Right lobe of liver (tissue), 6 donors: ENCODE data around the gene CUL3. TPM values are rescaled to one million over a fixed set of nuclear protein-coding genes. Genes with fewer than 3 reads are reported as not detected.

Source experiments
- ATAC-seq, 4 donors: fragments of 200-7000 bp; cut with Tn5 transposase; one replicate each; pipeline ENCODE4 v1.9.1; 2020; ENCODE audit warnings: mild to moderate bottlenecking in 4 of 4, moderate library complexity in 4 of 4
- DNase-seq, 3 donors: peaks; one replicate each; pipeline ENCODE4 v3.0.0-alpha.2; 2020
- H3K27ac ChIP-seq, 3 donors: fragments of 200-600 bp; one replicate each; pipeline ENCODE4 v1.8.0; 2022
- H3K27me3 ChIP-seq, 2 donors: fragments of 200-600 bp; one replicate each; pipeline ENCODE4 v1.8.0; 2022
- H3K36me3 ChIP-seq, 4 donors: fragments of 200-600 bp; sonication (generic) in 1 of 4; one replicate each; pipeline versions ENCODE4 v1.5.1 to v1.8.0; 2017 to 2022; ENCODE audit warnings: control low read depth in 1 of 4
- H3K4me1 ChIP-seq, 4 donors: fragments of 200-600 bp; sonication (generic) in 1 of 4; one replicate each; pipeline versions ENCODE4 v1.5.1 to v1.8.0; 2017 to 2022; ENCODE audit warnings: control low read depth in 1 of 4
- H3K4me3 ChIP-seq, 3 donors: fragments of 200-600 bp; one replicate each; pipeline ENCODE4 v1.8.0; 2022
- H3K9me3 ChIP-seq, 4 donors: fragments of 200-600 bp; sonication (generic) in 1 of 4; one replicate each; pipeline versions ENCODE4 v1.5.1 to v1.8.0; 2017 to 2022; ENCODE audit warnings: control low read depth in 1 of 4
- CTCF ChIP-seq, 4 donors: fragments of 200-600 bp in 3 of 4; fragments of 450-650 bp in 1 of 4; IDR thresholded peaks; one replicate each; pipeline versions ENCODE4 v1.5.1 to v1.8.0; 2016 to 2022; ENCODE audit warnings: antibody characterized with exemption in 4 of 4, mild to moderate bottlenecking in 2 of 4
- POLR2A ChIP-seq: fragments of 450-650 bp; IDR thresholded peaks from one replicate; pipeline ENCODE4 v1.6.1; 2017; ENCODE audit warnings: antibody characterized with exemption, mild to moderate bottlenecking
- WGBS: methylation state at CpG from one replicate; pipeline ENCODE4 v1.1.6; 2018; ENCODE audit warnings: low coverage, low lambda C conversion rate; ENCODE audit not compliant: insufficient coverage; ENCODE audit errors: missing lambda C conversion rate; 5-methylcytosine and 5-hydroxymethylcytosine counted together
- intact Hi-C, 2 donors: fragments of 100-400 bp; cut with DNase I; formaldehyde crosslinking; loops; one replicate each; pipeline versions ENCODE4 v1.11.2 to v1.14.1; 2022
- total RNA-seq, 6 experiments: library from RNA; depleted of rRNA in 2 of 6; stranded (reverse); fragments of >200 nt in 2 of 6; fragmentation: NEBNext Ultra II Directional in 3 of 6; extraction: Animal tissue kit (Norgen Biotek cat#: 25700) in 3 of 6; gene quantifications; one replicate each; pipeline versions ENCODE4 v1.1.0 to v1.2.4, GENCODE V29; 2016 to 2023
- donor health status: DM: no; HTN: yes; CAD: no.
- donor health status: DM: no; HTN: no; CAD: no.
- donor health status: DM: no; HTN: no; CAD: no.
- donor health status: DM: no; HTN: yes; CAD: no.
- donor health status: DM: no; HTN: yes; CAD: no.

The CUL3 gene
- total RNA-seq, 6 experiments from 2014 or later = 30.3 to 46.2 (median 40.3) TPM

GRCh38 chr2:224428787-224429440 lies 156.2 kb downstream of the CUL3 start:
- DNase-seq = no peak
- WGBS = 38% methylated on average over 2 of the region's 3 CpGs

GRCh38 chr2:224427471-224427870 lies 157.7 kb downstream of the CUL3 start:
- no peak for TF ChIP-seq POLR2A
- TF ChIP-seq CTCF (IDR thresholded peaks at IDR 0.05) = no peak
- no peak overlapping the region for H3K27ac ChIP-seq
- 54% methylated on average over 3 of the region's 4 CpGs for WGBS
- no peak for ATAC-seq
- H3K4me3 ChIP-seq = no peak overlapping the region
- no peaks in the 10 kb centered on the region for H3K27me3 ChIP-seq
- no peaks in the 10 kb centered on the region for H3K4me1 ChIP-seq
- no peak for DNase-seq
- intact Hi-C loops = no loop called here
- H3K9me3 ChIP-seq = no peaks in the 10 kb centered on the region
- H3K36me3 ChIP-seq = no peaks in the 10 kb centered on the region

More at GRCh38 chr2:224428787-224429440, 156.2 kb downstream of the CUL3 start:
- TF ChIP-seq POLR2A = no peak
- no peak for TF ChIP-seq CTCF (IDR thresholded peaks at IDR 0.05)
- intact Hi-C loops = no loop called here
- Histone ChIP-seq H3K4me1 (no peaks in the 10 kb centered on the region), H3K27me3 (no peaks in the 10 kb centered on the region), H3K9me3 (no peaks in the 10 kb centered on the region), H3K36me3 (no peaks in the 10 kb centered on the region), H3K27ac (no peak overlapping the region), H3K4me3 (no peak overlapping the region)
- peak in 2 of 4 donors; percentile 29 to 47 for ATAC-seq

GRCh38 chr2:224426656-224427055 lies 158.5 kb downstream of the CUL3 start:
- 68% methylated on average over 3 of the region's 3 CpGs for whole genome bisulfite sequencing
- Histone ChIP-seq H3K4me1 (no peaks in the 10 kb centered on the region), H3K9me3 (no peaks in the 10 kb centered on the region), H3K4me3 (no peak overlapping the region), H3K27ac (no peak overlapping the region), H3K36me3 (no peaks in the 10 kb centered on the region), H3K27me3 (no peaks in the 10 kb centered on the region)
- TF ChIP-seq CTCF (IDR thresholded peaks at IDR 0.05) (no peak), POLR2A (no peak)
- no peak for DNase-seq
- intact Hi-C loops = no loop called here
- no peak for ATAC-seq

GRCh38 chr2:224421065-224421464 lies 164.1 kb downstream of the CUL3 start:
- Histone ChIP-seq H3K27me3 (no peaks in the 10 kb centered on the region), H3K9me3 (no peaks in the 10 kb centered on the region), H3K4me3 (no peak overlapping the region), H3K36me3 (no peaks in the 10 kb centered on the region), H3K27ac (no peak overlapping the region), H3K4me1 (no peaks in the 10 kb centered on the region)
- no peak for TF ChIP-seq POLR2A
- no peak for TF ChIP-seq CTCF (IDR thresholded peaks at IDR 0.05)
- no peak for ATAC-seq
- DNase-seq = no peak
- 71% methylated on average over 2 of the region's 2 CpGs for WGBS
- intact Hi-C loops = no loop called here

Other genes with a start within 250 kb of the CUL3 start
- gene FAM124B, start 183.3 kb downstream of the CUL3 start, total RNA-seq = 1 to 10 TPM in 1 of 6 experiments, under 1 TPM in 5; 0.14 to 2.4 (median 0.56) TPM
- gene CCDC195, start 131.0 kb upstream of the CUL3 start, total RNA-seq = not detected